Right ventricle myocardium inferior (tissue), 1 donor: Measurements from ENCODE around the gene CNGA3. TPM values are rescaled to one million over a fixed set of nuclear protein-coding genes. Genes with fewer than 3 reads are reported as not detected.
"Not testable (repeated sequence)": the region's sequence is repeated elsewhere in the genome, so short reads cannot be mapped to it uniquely, and the experiment has no call there.

Experiments used
- ATAC-seq: fragments of 200-7000 bp; cut with Tn5 transposase; one replicate; pipeline ENCODE4 v1.9.1; 2020; ENCODE audit warnings: mild to moderate bottlenecking, moderate library complexity
- DNase-seq: peaks from one replicate; pipeline ENCODE4 v3.0.0; 2021; ENCODE audit errors: missing footprints
- intact Hi-C: fragments of 100-400 bp; cut with DNase I; formaldehyde crosslinking; loops from one replicate; pipeline ENCODE4 v1.11.0; 2022
- long read RNA-seq: library from polyadenylated mRNA; unstranded; transcript quantifications from one replicate; pipeline ENCODE4 v2.0.0, GENCODE V29; 2021
- total RNA-seq: library from RNA; stranded (reverse); fragmentation: NEBNext Ultra II Directional; extraction: Animal tissue kit (Norgen Biotek cat#: 25700); gene quantifications from one replicate; pipeline ENCODE4 v1.2.1, GENCODE V29; 2021
- donor health status: DM: no; HTN: yes; CAD: no; lungs with severe emphysema.

Gene CNGA3
- not detected for total RNA-seq
- long read RNA-seq = 0 reads

DNA sequence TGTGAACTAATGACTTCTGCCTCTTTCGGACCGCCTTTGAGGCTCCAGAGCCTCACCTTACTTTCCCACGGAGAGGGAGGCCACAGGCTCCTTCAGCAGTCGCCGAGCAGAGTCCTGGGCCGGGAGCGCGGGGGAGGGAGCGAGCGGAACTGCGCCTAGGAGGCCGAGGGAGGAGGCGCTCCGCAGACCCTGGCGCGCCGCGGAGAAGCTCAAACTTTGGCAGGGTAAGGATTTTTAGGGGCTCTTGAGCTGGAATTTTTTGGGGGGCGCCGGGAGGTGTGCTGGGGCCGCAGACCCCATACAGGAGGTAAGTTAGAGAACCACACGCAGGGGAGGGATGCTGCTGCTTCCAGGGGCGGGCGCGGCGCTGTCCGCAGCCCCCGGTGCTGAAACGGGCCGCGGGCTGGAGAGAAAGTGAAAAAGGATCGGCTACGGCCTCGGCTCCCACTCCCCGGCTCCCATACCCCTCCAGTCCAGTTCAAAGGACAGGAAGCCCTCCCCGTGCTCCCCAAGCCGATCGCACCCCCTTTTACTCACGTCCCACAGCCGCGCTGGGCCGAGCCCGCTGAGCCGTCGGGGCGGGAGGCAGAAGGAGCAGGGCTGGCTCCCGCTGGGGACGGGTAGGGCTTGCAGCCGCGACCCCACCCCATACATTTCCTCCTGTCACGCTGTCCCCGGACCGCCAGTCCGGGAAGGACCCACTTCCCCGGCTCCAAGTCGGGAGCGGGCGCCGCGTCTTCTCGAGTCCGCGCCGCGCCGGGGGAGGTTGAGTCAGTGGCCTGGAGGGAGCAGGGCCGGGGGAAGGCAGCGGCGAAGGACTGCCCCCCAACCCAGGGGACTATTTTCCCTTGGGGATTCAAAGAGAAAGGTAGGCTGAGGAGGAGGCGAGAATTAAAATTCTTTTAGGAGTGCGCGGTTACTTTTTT, at the start of gene CNGA3:
Gene CNGA3 (plus strand): TSS at position 146 of the 926 bp plus-strand sequence. CDS start 23,520 bp downstream, outside the sequence.
- ATAC-seq = no peak
- intact Hi-C loops = no loop called here
- no peak for DNase-seq

DNA sequence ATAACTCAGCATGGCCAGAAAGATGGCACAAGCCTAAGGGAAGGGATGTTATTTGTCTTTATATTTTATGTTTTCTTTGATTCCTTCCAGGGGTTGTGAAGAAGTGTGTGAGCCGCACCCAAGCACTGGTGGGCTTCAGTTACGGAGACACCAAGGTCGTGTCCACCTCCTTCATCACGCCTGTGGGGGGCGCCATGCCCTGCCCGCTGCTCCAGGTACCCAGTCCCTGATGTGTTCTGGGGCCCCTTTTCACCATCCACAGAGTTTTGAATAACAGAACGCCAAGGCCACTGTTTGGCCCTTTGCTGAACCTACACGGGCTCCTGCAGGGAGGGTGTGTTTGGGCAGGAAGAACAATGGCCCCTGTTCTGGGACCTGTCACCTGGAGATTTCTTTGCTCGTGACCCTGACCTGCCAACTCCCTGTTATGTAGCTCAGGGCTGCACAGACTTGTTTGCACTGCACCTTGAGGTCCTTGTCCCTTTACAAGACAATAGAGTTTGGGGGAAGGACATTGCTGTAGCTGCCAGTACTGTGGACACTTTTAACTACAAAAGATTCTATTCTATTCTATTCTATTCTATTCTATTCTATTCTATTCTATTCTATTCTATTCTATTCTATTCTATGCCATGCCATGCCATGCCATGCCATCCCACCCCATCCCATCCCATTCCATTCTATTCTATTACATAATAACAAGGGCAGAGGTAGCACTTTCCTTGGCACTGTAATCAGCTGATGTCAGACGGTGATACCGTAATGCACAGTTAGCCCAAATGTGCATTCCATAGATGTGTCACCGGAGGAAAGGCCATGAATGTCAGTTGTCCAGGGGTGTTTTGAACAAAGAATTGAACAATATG, 48.2 kb upstream of the CNGA3 start:
- no peak for ATAC-seq
- intact Hi-C loops = no loop called here
- DNase-seq = no peak

DNA sequence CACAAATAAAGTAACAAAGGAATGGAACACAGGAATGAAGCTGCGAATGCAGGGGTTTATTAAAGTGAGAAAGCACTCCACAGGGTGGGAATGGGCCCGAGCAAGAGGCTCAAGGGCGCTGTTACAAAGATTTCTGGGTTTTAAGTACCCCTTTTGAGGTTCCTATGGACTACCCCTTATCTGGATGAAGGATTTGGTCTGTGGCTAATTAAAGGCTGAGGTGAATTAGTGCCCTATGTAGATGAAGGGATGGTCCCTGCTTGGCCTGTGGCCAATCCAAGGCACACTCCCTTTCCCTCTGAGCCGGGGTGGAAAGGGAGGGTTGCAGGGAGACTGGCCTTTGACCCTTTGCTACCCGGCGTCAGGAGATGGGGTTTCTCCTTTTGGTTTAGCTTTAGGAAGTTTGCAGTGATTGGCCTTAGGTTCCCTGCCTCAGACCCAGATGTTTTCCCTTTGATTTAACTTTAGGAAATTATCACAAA, 47.5 kb upstream of the CNGA3 start:
- DNase-seq (no peak), ATAC-seq (no peak)
- intact Hi-C loops = no loop called here

DNA sequence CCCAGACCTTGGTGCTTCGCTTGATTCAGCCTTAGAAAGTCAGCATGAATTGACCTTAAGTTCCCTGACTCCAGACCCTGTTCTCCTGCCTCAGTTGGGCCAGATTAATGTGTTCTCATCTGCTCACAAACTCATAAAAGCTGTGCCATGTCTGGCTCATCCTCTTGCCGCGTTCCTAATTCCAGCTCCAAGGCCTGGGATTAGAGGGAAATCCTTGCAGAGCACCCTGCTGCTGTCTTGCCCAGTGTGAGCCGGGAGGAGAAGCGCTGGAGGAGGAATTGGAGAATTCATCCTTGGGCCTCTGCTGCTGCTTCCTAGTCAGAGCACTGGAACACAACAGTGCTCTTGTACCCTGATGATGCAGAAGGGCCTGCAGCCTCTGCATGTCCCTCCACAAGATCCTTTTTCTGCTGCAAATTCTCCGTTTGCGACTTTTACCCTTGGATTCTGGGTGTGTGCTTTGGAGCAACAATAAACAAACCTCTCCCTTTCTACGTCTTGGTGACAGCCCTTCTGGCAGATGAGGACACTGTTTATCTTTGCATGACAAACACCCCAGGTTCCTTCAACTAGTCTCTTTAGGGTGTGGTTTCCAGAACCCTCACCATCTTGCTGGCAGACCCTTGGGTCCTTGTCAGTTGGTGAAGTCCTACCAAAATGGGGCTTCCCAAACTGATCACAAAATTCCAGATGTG, 46.9 kb upstream of the CNGA3 start:
- intact Hi-C loops = no loop called here
- ATAC-seq (no peak), DNase-seq (no peak)

DNA sequence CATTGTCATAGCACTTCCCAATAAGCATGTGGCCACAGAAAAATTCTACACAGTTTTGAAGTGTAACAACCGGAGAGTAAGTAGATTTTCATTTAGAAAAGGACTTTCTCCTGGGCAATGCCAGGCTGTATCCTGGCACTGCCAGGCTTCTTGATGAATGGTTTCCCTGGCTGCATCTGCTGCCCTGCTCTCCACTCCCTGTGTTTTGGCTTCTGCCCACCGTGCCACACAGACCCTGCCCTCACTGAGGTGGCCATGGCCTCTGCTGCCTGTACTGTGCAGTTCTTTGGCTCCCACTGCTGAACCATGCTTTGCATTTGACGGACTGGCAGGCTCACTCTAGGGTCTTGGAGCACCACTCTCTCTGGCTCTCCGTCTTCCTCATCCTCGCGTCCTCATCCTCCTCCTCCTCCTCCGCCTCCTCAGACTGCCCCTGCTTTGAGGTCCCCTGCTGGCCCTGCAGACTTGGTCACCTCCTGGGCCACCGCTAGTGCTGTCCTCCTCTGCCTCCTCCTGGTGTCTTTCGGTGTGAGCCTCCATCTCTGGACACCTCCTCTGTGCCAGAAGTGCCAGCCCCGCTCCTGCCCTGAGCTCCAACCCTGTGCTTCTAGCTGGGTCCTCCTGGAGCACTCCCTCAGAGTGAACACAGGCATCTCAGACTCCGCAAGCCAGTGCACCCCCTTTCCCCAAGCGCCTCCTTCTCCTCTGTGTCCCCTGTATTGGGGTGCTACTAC, 45.9 kb upstream of the CNGA3 start:
- intact Hi-C loops = no loop called here
- ATAC-seq = no peak
- DNase-seq = no peak

DNA sequence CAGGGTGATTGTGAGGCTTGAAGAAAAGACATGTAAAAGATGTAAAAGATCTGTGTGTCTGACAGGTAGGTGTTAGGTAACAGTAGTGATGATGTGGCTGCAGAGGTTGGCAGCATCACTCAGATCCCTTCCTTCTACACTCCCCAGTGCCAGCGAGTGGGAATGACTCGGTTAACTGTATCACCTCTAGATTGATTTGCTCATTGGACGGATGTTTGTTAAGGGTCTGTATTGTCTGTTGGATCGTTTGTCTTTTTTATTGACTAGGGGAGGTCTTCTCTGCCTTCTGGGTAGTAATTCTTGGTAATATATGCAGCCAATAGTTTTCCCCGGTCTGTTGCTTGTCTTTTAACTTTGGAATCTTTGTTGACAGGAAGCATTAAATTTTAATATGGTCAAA, 44.8 kb upstream of the CNGA3 start:
- ATAC-seq = no peak
- intact Hi-C loops = no loop called here

DNA sequence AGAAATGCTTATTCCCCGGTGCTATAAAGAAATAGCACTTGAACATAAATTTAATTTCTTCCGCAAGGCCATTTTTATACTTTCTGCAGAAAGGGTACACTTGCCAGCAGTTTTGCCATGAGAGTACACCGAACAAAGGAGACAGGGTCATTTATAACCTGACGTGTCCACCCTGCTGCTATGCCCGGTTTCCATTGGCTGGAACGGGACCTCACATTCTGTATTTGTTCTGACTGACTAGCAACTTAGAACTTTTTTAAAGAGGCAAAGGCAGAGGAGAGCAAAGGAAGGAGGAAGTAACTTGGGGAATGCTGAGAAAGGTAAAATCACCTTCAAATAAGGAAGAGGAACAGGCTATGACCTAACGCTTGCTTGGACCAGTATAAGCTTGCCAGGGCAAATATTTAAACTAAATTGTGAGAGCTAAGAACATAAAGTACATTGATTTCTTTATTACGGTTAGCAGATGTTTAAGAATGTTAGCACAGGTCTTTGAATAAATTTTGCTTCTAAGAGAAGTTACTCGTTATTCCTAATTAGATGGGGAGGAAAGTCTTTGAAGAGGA, 39.0 kb upstream of the CNGA3 start:
- ATAC-seq, DNase-seq, intact Hi-C loops: not testable (repeated sequence)

More for the DNA sequence above, 44.8 kb upstream of the CNGA3 start:
- no peak for DNase-seq

DNA sequence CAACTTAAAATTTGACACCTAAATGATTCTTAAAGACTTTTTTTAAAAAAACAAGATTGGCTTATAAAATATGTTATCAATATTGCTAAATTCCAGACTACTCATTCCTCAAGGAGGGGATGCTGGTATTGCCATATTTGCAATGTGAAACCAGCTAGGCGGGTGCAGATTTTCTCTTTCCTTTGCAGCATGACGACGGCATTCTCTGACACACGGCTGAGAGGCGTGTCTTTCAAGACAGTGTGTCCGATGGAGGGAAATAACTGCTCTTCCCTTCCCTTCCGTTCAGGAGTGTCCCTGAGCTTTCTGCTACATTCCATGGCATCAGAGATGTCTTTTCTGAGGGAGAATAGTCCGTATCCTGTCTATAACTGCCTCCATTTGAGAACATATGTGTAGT, 38.2 kb upstream of the CNGA3 start:
- no peak for DNase-seq
- intact Hi-C loops = no loop called here
- ATAC-seq = no peak

DNA sequence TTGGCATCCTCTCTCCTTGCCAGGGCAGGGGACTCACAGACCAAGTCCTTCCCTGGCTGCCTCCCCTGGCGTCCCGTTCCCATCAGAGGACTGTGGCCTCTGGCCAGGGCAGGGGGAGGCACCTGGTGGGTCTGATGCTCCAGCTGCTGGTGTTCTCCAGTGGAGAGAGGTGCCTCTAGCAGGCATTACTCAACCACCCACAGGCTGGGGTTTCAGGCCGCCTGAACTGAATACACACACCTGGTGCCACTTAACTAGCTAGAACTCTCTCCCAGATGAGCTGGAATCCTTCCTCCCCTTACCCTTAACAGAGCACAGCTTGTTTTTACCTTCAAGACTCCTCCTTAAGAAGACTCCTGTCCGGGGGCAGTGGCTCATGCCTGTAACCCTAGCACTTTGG, 37.7 kb upstream of the CNGA3 start:
- ATAC-seq = no peak
- intact Hi-C loops = no loop called here
- DNase-seq = no peak

DNA sequence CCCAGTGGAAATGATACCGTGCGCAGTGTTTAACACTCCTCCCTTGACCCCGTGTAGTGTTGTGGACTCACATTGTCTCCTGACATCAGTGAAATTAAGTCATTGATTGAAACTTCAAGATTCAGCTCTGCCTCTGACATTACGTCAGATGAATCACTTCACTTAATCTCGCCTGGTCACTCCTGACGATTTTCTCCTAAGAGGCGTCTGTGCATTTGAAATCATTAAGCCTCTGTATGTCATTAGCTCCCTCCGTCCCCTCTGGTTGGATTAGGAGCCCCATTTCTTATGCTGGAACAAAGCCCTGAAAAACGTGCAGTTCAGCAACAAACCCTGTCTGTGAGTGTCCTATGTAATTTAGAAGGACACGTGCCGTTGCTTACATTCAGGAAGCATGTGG, 36.7 kb upstream of the CNGA3 start:
- intact Hi-C loops = no loop called here
- DNase-seq (no peak), ATAC-seq (no peak)

DNA sequence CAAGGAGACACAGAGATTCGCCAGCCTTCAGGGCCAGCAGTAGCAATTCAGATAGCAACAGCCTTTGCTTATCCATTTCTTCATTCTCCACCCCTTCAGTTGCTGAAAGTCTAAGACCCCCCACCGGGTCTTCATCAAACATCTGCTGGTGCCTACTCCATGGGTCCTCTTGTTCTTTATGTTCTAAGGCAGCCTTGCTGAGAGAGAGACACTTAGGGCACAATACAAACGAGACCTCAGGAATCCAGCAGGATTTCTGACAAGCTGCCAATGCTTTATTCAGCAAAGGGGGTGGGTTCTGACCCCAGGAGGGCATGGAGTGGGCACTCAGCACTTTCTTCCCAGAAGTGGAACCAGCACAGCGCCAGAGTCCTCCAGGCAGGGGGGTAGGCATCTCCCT, 36.2 kb upstream of the CNGA3 start:
- intact Hi-C loops = no loop called here
- ATAC-seq = no peak

DNA sequence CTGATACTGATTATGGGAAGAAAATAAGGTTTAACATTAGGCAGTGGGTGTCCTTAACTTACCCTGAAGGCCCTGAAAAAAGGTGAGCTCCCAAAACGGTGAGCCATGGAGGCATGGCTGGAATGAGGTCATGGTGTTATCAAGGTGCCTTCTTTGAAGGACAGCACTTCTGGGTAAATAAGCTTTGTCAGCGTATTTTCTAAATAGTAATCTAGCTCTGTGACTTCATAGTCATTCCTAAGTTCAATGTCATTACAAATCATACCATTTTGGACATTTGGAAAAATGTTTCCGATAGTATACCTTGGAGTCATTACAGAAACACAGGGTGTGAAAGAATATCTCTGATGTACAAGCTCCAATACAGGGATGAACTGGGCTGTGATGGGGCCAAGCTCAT, 35.2 kb upstream of the CNGA3 start:
- ATAC-seq (no peak), DNase-seq (no peak)
- intact Hi-C loops = no loop called here

More for the DNA sequence above, 36.2 kb upstream of the CNGA3 start:
- DNase-seq = no peak

DNA sequence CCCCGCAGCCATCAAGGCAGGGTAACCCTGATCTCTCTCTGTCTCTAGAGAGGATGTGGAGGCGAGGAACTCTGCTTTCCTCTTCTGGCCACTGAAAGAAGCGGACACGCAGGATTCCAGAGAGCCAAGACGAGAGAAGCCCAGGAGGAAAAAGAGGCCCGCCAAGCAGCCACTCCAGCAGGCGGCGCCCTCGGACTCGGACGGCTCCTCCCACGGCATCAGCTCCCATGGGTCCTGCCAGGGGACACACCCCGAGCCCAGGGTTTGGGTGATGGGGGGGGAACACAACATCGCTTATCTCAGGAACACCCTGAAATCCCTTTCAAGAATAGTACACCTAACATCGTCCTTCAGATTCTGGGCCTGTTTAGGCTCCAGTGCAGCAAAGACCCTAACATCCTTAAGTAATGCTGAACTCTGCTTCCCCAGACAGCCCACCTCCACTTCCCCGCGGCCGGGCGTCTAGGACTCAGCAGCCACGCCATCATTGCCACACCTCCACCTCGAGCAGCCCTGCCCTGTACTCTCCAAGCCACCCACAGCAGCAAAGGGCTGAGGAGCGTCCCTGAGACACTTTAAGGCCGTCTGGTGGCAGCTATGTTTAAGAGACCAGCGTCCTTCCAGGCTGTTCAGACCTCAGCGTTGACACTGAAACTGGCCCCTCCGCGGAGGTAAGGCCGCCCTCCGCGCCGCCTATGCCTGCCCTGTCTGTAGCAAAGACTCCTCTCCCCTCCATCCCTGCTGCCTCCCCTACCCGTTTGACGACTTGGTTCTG, 34.3 kb upstream of the CNGA3 start:
- ATAC-seq (no peak), DNase-seq (no peak)
- intact Hi-C loops = no loop called here

DNA sequence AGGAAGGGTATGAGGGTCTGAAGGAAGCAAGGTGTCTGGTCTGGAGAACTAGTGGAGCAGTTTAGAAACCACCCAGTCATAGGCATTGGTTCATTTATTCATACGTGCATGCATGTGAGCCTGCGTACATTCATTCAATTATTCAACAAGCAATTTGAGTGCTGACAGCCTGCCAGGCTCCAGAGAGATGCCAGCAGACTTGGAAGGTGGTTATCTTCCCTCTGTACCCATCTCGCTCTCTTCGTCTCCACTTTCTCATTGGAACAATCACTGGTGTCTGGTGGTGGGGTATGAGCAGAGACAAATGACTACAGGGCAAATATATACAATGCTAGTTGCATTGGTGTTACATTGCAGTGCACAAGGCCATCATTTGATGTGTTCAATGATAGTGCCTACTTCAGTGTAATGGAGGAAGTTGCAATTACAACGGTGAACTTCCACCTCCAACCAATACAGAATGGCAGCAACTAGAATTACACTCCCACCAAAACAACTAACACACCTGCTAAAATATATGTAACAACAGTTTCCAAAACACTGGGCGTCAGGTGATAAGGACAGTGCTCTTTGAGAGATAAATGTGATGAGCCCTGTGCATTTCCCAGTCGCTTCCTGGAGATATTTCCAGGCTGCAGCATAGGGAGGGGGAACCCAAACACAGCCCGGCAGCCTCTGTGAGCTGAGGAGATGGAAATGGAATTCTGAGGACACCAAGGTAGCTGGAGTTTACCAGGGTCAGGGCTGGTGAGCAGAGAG, 32.6 kb upstream of the CNGA3 start:
- ATAC-seq (no peak), DNase-seq (no peak)
- intact Hi-C loops = no loop called here

DNA sequence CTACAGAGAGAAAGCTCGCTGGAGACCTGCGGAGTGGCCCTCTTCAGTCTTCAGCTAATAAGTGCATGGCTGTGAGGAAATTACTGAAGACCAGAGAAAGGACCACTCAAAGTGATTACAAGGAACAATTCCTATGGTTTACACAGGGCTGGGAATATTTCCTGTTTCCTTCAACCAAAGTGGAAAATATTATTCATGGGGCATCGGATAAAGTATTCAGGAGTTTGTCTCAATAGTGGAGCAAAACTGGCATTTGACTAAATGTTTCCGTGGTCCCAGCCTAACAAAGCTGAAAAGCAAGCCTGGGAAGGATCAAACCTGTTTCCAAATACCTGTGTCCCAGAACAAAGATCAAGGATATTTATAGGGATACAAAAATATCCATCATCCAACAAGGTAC, 32.0 kb upstream of the CNGA3 start:
- DNase-seq (no peak), ATAC-seq (no peak)
- intact Hi-C loops = no loop called here

DNA sequence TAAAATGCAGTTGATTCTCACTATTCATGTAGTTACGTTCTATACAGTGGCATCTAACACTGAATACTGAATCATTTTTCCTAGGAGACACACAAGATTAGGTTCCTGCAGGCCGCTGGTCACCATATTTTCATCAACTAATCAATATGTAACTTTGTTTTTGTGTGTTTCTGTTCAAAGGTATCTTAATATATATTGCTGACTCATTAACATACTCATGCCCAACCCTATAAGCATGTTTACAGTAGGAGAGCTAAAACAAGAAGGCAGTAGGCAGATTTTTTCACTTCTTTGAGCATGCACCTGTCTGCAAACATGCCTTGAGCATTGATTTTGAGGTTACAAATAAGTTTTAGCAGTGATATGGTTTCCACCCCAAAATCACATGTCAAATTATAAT, 30.3 kb upstream of the CNGA3 start:
- ATAC-seq (no peak), DNase-seq (no peak)
- intact Hi-C loops = no loop called here

DNA sequence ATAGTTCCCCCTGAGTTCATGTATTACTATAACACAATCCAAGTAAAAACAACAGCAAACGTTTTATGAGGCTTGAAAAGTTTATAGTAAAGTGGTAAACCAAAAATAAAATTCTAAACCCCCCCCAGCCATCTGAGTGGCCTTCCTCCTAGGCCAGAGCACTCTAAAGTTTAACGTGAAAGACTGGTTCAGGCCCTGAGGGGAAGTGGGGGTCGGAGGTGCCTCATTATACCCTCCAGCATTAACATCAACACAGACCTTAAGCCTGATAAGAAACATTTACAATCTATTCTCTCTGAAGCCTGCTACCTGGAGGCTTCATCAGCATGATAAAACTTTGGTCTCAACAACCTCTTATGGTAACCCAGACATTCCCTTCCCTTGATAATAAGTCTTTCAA, 29.0 kb upstream of the CNGA3 start:
- no peak for ATAC-seq
- intact Hi-C loops = no loop called here
- DNase-seq = no peak
